ENCODE results near the gene LSG1.
A peak's percentile ranks its signal among the peaks of the same experiment; 100 is the strongest.
"Not testable (repeated sequence)": the region's sequence is repeated elsewhere in the genome, so short reads cannot be mapped to it uniquely, and the experiment has no call there.

The LSG1 gene

GRCh38 chr3:194631696-194632095 lies 40.3 kb downstream of the LSG1 start:
- no peak overlapping the region for H2AFZ ChIP-seq (ENCODE audit: low read length)
- peaks cover 14 to 32% of the 10 kb centered on the region in 2 donors for H3K9me3 ChIP-seq (replicated peaks in 1 of 2; ENCODE audit: control insufficient read depth in 2 of 2, insufficient read depth in 1 of 2, low read depth in 1 of 2, low read length in 2 of 2)
- WGBS, 2 donors (ENCODE audit: extremely low coverage in 2 of 2, insufficient read length in 2 of 2, insufficient replicate concordance in 1 of 2) = no CpG with 5 or more reads among the region's 4 CpGs
- no peak overlapping the region for H3K9ac ChIP-seq (ENCODE audit: low read depth, low read length, poor library complexity)
- DNase-seq (ENCODE audit: low spot score) = no peak
- H2BK15ac ChIP-seq (ENCODE audit: low read length) = no peak overlapping the region
- H3K27me3 ChIP-seq (ENCODE audit: control insufficient read depth in 3 of 3, insufficient read depth in 3 of 3, low read depth in 1 of 3, low read length in 3 of 3) = no peaks in the 10 kb centered on the region
- no peak overlapping the region for H3K14ac ChIP-seq (ENCODE audit: low read length)
- no peak overlapping the region for H2BK120ac ChIP-seq (ENCODE audit: low read depth, low read length)
- H4K8ac ChIP-seq (ENCODE audit: low read depth, low read length) = no peak overlapping the region
- H3K36me3 ChIP-seq (replicated peaks in 1 of 2; ENCODE audit: control insufficient read depth in 2 of 2, insufficient read depth in 2 of 2, low read length in 2 of 2) = peaks cover 21 to 41% of the 10 kb centered on the region in 2 donors
- no peaks in the 10 kb centered on the region for H3K4me1 ChIP-seq (ENCODE audit: control insufficient read depth in 2 of 2, insufficient read depth in 1 of 2, low read depth in 1 of 2, low read length in 2 of 2)
- no peak overlapping the region for H3K4ac ChIP-seq (ENCODE audit: low read length)
- H4K91ac ChIP-seq (ENCODE audit: low read depth, low read length, poor library complexity) = no peak overlapping the region
- no peak overlapping the region for H3K4me3 ChIP-seq (ENCODE audit: low read length in 2 of 2)
- H2BK12ac ChIP-seq (ENCODE audit: low read length) = no peak overlapping the region
- H3K23ac ChIP-seq (ENCODE audit: low read depth, low read length, poor library complexity) = no peak overlapping the region
- no peak overlapping the region for H2BK5ac ChIP-seq (ENCODE audit: low read length)
- H3K4me2 ChIP-seq (ENCODE audit: insufficient read depth, low read length, poor library complexity, severe bottlenecking) = no peak overlapping the region
- no peaks in the 10 kb centered on the region for H3K79me1 ChIP-seq (ENCODE audit: low read depth, low read length)
- no peak overlapping the region for H3K27ac ChIP-seq (replicated peaks; ENCODE audit: low read length)
- H2AK5ac ChIP-seq (ENCODE audit: low read depth, low read length) = no peak overlapping the region
- no peak overlapping the region for H3K18ac ChIP-seq (ENCODE audit: low read length)

GRCh38 chr3:194630681-194631080 lies 41.3 kb downstream of the LSG1 start:
- H3K4me1 ChIP-seq (ENCODE audit: control insufficient read depth in 2 of 2, insufficient read depth in 1 of 2, low read depth in 1 of 2, low read length in 2 of 2); H2BK15ac ChIP-seq (ENCODE audit: low read length); H2BK5ac ChIP-seq (ENCODE audit: low read length); H3K79me1 ChIP-seq (ENCODE audit: low read depth, low read length); H3K14ac ChIP-seq (ENCODE audit: low read length); H3K9ac ChIP-seq (ENCODE audit: low read depth, low read length, poor library complexity); H3K27ac ChIP-seq (replicated peaks; ENCODE audit: low read length); DNase-seq (ENCODE audit: low spot score); H3K27me3 ChIP-seq (ENCODE audit: control insufficient read depth in 3 of 3, insufficient read depth in 3 of 3, low read depth in 1 of 3, low read length in 3 of 3); H4K8ac ChIP-seq (ENCODE audit: low read depth, low read length); H3K4me2 ChIP-seq (ENCODE audit: insufficient read depth, low read length, poor library complexity, severe bottlenecking); H4K91ac ChIP-seq (ENCODE audit: low read depth, low read length, poor library complexity); H3K4me3 ChIP-seq (ENCODE audit: low read length in 2 of 2); H3K4ac ChIP-seq (ENCODE audit: low read length); H2AFZ ChIP-seq (ENCODE audit: low read length); H2BK120ac ChIP-seq (ENCODE audit: low read depth, low read length); H2BK12ac ChIP-seq (ENCODE audit: low read length); H3K18ac ChIP-seq (ENCODE audit: low read length); H2AK5ac ChIP-seq (ENCODE audit: low read depth, low read length); H3K23ac ChIP-seq (ENCODE audit: low read depth, low read length, poor library complexity): not testable (repeated sequence)
- H3K36me3 ChIP-seq (replicated peaks in 1 of 2; ENCODE audit: control insufficient read depth in 2 of 2, insufficient read depth in 2 of 2, low read length in 2 of 2) = peaks cover 29 to 50% of the 10 kb centered on the region in 2 donors
- peaks cover 14 to 32% of the 10 kb centered on the region in 2 donors for H3K9me3 ChIP-seq (replicated peaks in 1 of 2; ENCODE audit: control insufficient read depth in 2 of 2, insufficient read depth in 1 of 2, low read depth in 1 of 2, low read length in 2 of 2)
- WGBS, 2 donors (ENCODE audit: extremely low coverage in 2 of 2, insufficient read length in 2 of 2, insufficient replicate concordance in 1 of 2) = no CpG with 5 or more reads among the region's 29 CpGs

- Histone ChIP-seq H3K27me3 (ENCODE audit: control insufficient read depth in 3 of 3, insufficient read depth in 3 of 3, low read depth in 1 of 3, low read length in 3 of 3) (no peaks in the 10 kb centered on the region), H3K23ac (ENCODE audit: low read depth, low read length, poor library complexity) (peak overlapping the region; percentile 96), H3K18ac (ENCODE audit: low read length) (no peak overlapping the region), H4K8ac (ENCODE audit: low read depth, low read length) (no peak overlapping the region), H3K79me1 (ENCODE audit: low read depth, low read length) (peaks cover 6% of the 10 kb centered on the region), H3K14ac (ENCODE audit: low read length) (no peak overlapping the region), H3K9me3 (replicated peaks in 1 of 2; ENCODE audit: control insufficient read depth in 2 of 2, insufficient read depth in 1 of 2, low read depth in 1 of 2, low read length in 2 of 2) (peaks cover 8 to 12% of the 10 kb centered on the region in 2 donors), H2BK120ac (ENCODE audit: low read depth, low read length) (no peak overlapping the region), H2BK5ac (ENCODE audit: low read length) (no peak overlapping the region), H3K9ac (ENCODE audit: low read depth, low read length, poor library complexity) (no peak overlapping the region), H3K4ac (ENCODE audit: low read length) (no peak overlapping the region), H3K4me1 (ENCODE audit: control insufficient read depth in 2 of 2, insufficient read depth in 1 of 2, low read depth in 1 of 2, low read length in 2 of 2) (no peaks in the 10 kb centered on the region), H2BK15ac (ENCODE audit: low read length) (no peak overlapping the region), H3K36me3 (replicated peaks in 1 of 2; ENCODE audit: control insufficient read depth in 2 of 2, insufficient read depth in 2 of 2, low read length in 2 of 2) (peaks cover 31 to 77% of the 10 kb centered on the region in 2 donors), H2BK12ac (ENCODE audit: low read length) (no peak overlapping the region), H3K4me3 (ENCODE audit: low read length in 2 of 2) (no peak overlapping the region), H4K91ac (ENCODE audit: low read depth, low read length, poor library complexity) (no peak overlapping the region), H3K4me2 (ENCODE audit: insufficient read depth, low read length, poor library complexity, severe bottlenecking) (no peak overlapping the region), H3K27ac (replicated peaks; ENCODE audit: low read length) (no peak overlapping the region), H2AK5ac (ENCODE audit: low read depth, low read length) (no peak overlapping the region), H2AFZ (ENCODE audit: low read length) (no peak overlapping the region)
- DNase-seq (ENCODE audit: low spot score) = no peak
- no CpG with 5 or more reads among the region's 6 CpGs for WGBS, 2 donors (ENCODE audit: extremely low coverage in 2 of 2, insufficient read length in 2 of 2, insufficient replicate concordance in 1 of 2)
Measured at GRCh38 chr3:194624956-194625355, 47.0 kb downstream of the LSG1 start.

GRCh38 chr3:194623449-194624290 lies 48.3 kb downstream of the LSG1 start:
- H3K18ac ChIP-seq (ENCODE audit: low read length) = no peak overlapping the region
- no peak overlapping the region for H2BK5ac ChIP-seq (ENCODE audit: low read length)
- peaks cover 3 to 5% of the 10 kb centered on the region in 2 donors for H3K9me3 ChIP-seq (replicated peaks in 1 of 2; ENCODE audit: control insufficient read depth in 2 of 2, insufficient read depth in 1 of 2, low read depth in 1 of 2, low read length in 2 of 2)
- H4K8ac ChIP-seq (ENCODE audit: low read depth, low read length) = no peak overlapping the region
- H3K27me3 ChIP-seq (ENCODE audit: control insufficient read depth in 3 of 3, insufficient read depth in 3 of 3, low read depth in 1 of 3, low read length in 3 of 3) = no peaks in the 10 kb centered on the region
- H3K36me3 ChIP-seq (replicated peaks in 1 of 2; ENCODE audit: control insufficient read depth in 2 of 2, insufficient read depth in 2 of 2, low read length in 2 of 2) = peaks cover 29 to 80% of the 10 kb centered on the region in 2 donors
- H2AK5ac ChIP-seq (ENCODE audit: low read depth, low read length) = no peak overlapping the region
- no peak for DNase-seq (ENCODE audit: low spot score)
- peaks cover 6% of the 10 kb centered on the region for H3K79me1 ChIP-seq (ENCODE audit: low read depth, low read length)
- H3K4me3 ChIP-seq (ENCODE audit: low read length in 2 of 2) = peak overlapping the region in 1 of 2 donors; percentile 26
- H2BK15ac ChIP-seq (ENCODE audit: low read length) = no peak overlapping the region
- no peak overlapping the region for H3K4me2 ChIP-seq (ENCODE audit: insufficient read depth, low read length, poor library complexity, severe bottlenecking)
- H2AFZ ChIP-seq (ENCODE audit: low read length) = no peak overlapping the region
- no peaks in the 10 kb centered on the region for H3K4me1 ChIP-seq (ENCODE audit: control insufficient read depth in 2 of 2, insufficient read depth in 1 of 2, low read depth in 1 of 2, low read length in 2 of 2)
- H3K27ac ChIP-seq (replicated peaks; ENCODE audit: low read length) = no peak overlapping the region
- H3K4ac ChIP-seq (ENCODE audit: low read length) = no peak overlapping the region
- no peak overlapping the region for H4K91ac ChIP-seq (ENCODE audit: low read depth, low read length, poor library complexity)
- peak overlapping the region; percentile 31 for H3K23ac ChIP-seq (ENCODE audit: low read depth, low read length, poor library complexity)
- H3K9ac ChIP-seq (ENCODE audit: low read depth, low read length, poor library complexity) = no peak overlapping the region
- H2BK120ac ChIP-seq (ENCODE audit: low read depth, low read length) = no peak overlapping the region
- no peak overlapping the region for H3K14ac ChIP-seq (ENCODE audit: low read length)
- no CpG with 5 or more reads among the region's 25 CpGs for WGBS, 2 donors (ENCODE audit: extremely low coverage in 2 of 2, insufficient read length in 2 of 2, insufficient replicate concordance in 1 of 2)
- H2BK12ac ChIP-seq (ENCODE audit: low read length) = no peak overlapping the region

Data from neuronal stem cell (in vitro differentiated cells).